Measurements from ENCODE around the gene TARS2. TPM values are rescaled to one million over a fixed set of nuclear protein-coding genes. Genes with fewer than 3 reads are reported as not detected.

The TARS2 gene
- total RNA-seq, 1 experiment from 2014 or later: 42.9 TPM

Small RNA genes within 50 kb of the gene (microRNA-seq; reads per million reads assigned to microRNA genes)
- gene MIR4257 (ENCODE audit: borderline number of aligned reads) (not detected), gene MIR6878 (ENCODE audit: borderline number of aligned reads) (not detected)

Other genes with a start within 250 kb of the TARS2 start
- 35.3 to 46.9 TPM (median 45.0 TPM) in 3 replicates for gene CA14, start 229.6 kb upstream of the TARS2 start, total RNA-seq (2021)
- gene APH1A, start 218.4 kb upstream of the TARS2 start, total RNA-seq (2021): 110 to 120 TPM (median 113 TPM) in 3 replicates
- 10.3 to 19.0 TPM (median 18.0 TPM) in 3 replicates for gene C1orf54, start 214.6 kb upstream of the TARS2 start, total RNA-seq (2021)
- gene CIART, start 204.9 kb upstream of the TARS2 start, total RNA-seq (2021): 7.8 to 10.5 TPM (median 8.1 TPM) in 3 replicates
- gene MRPS21, start 193.6 kb upstream of the TARS2 start, total RNA-seq (2021): 100 to 105 TPM (median 100 TPM) in 3 replicates
- gene PRPF3, start 165.9 kb upstream of the TARS2 start, total RNA-seq (2021): 56.7 to 67.8 TPM (median 60.3 TPM) in 3 replicates
- 25.4 to 26.4 TPM (median 26.1 TPM) in 3 replicates for gene RPRD2, start 123.3 kb upstream of the TARS2 start, total RNA-seq (2021)
- 0.69 to 1.6 TPM (median 0.76 TPM) in 3 replicates for gene ECM1, start 20.7 kb downstream of the TARS2 start, total RNA-seq (2021)
- 0.71 to 1.2 TPM (median 1.0 TPM) in 3 replicates for gene FALEC, start 28.3 kb downstream of the TARS2 start, total RNA-seq (2021)
- 6.6 to 14.7 TPM (median 14.1 TPM) in 3 replicates for gene ADAMTSL4, start 62.0 kb downstream of the TARS2 start, total RNA-seq (2021)
- 191 to 212 TPM (median 204 TPM) in 3 replicates for gene MCL1, start 92.2 kb downstream of the TARS2 start, total RNA-seq (2021)
- 219 to 254 TPM (median 224 TPM) in 3 replicates for gene ENSA, start 142.2 kb downstream of the TARS2 start, total RNA-seq (2021)
- 39.5 to 46.1 TPM (median 43.3 TPM) in 3 replicates for gene GOLPH3L, start 209.7 kb downstream of the TARS2 start, total RNA-seq (2021)
- gene HORMAD1, start 233.5 kb downstream of the TARS2 start, total RNA-seq (2021): not detected in 3 replicates

All from WTC11 (cell line).